HEK293 (cell line): ENCODE results near the gene GCAT.

Experiments
- BCL6B ChIP-seq: fragments of 450-650 bp; formaldehyde crosslinking; IDR thresholded peaks from 2 replicates; pipeline ENCODE4 v1.5.1; 2017; ENCODE audit warnings: missing biosample characterization, missing genetic modification characterization
- HIC1 ChIP-seq: fragments of 450-650 bp; formaldehyde crosslinking; IDR thresholded peaks from 2 replicates; pipeline ENCODE4 v1.5.1; 2016; ENCODE audit warnings: missing biosample characterization, missing genetic modification characterization
- MYNN ChIP-seq: fragments of 450-650 bp; formaldehyde crosslinking; IDR thresholded peaks from 2 replicates; pipeline ENCODE4 v1.5.1; 2016; ENCODE audit warnings: missing biosample characterization, missing genetic modification characterization, borderline replicate concordance
- PRDM10 ChIP-seq: fragments of 450-650 bp; formaldehyde crosslinking; IDR thresholded peaks from 2 replicates; pipeline ENCODE4 v1.5.1; 2016; ENCODE audit warnings: missing biosample characterization, missing genetic modification characterization
- PRDM4 ChIP-seq: fragments of 450-650 bp; formaldehyde crosslinking; IDR thresholded peaks from 2 replicates; pipeline ENCODE4 v1.5.1; 2017; ENCODE audit warnings: missing biosample characterization, missing genetic modification characterization
- SETDB1 ChIP-seq: IDR thresholded peaks from one replicate; pipeline ENCODE4 v1.6.1; 2017; ENCODE audit warnings: mild to moderate bottlenecking, low read length, moderate library complexity, mixed read lengths; ENCODE audit not compliant: insufficient read length
- WT1 ChIP-seq: fragments of 450-650 bp; formaldehyde crosslinking; IDR thresholded peaks from 2 replicates; pipeline ENCODE4 v1.5.1; 2016; ENCODE audit warnings: missing biosample characterization, missing genetic modification characterization
- YY2 ChIP-seq: fragments of 450-650 bp; formaldehyde crosslinking; IDR thresholded peaks from 2 replicates; pipeline ENCODE4 v1.5.1; 2016; ENCODE audit warnings: missing biosample characterization, missing genetic modification characterization
- ZBTB20 ChIP-seq: fragments of 450-650 bp; formaldehyde crosslinking; IDR thresholded peaks from 2 replicates; pipeline ENCODE4 v1.5.1; 2016; ENCODE audit warnings: missing biosample characterization, missing genetic modification characterization
- ZBTB44 ChIP-seq: fragments of 450-650 bp; IDR thresholded peaks from 2 replicates; pipeline ENCODE4 v1.5.1; 2018; ENCODE audit warnings: missing biosample characterization, mild to moderate bottlenecking, missing genetic modification characterization
- ZEB2 ChIP-seq: fragments of 450-650 bp; formaldehyde crosslinking; IDR thresholded peaks from 2 replicates; pipeline ENCODE4 v1.5.1; 2016; ENCODE audit warnings: missing biosample characterization, missing genetic modification characterization
- ZFP3 ChIP-seq: fragments of 450-650 bp; formaldehyde crosslinking; IDR thresholded peaks from 2 replicates; pipeline ENCODE4 v1.5.1; 2016; ENCODE audit warnings: low read depth, missing biosample characterization, missing genetic modification characterization
- ZFP69B ChIP-seq: fragments of 450-650 bp; formaldehyde crosslinking; IDR thresholded peaks from 2 replicates; pipeline ENCODE4 v1.5.1; 2016; ENCODE audit warnings: missing biosample characterization, missing genetic modification characterization
- ZIC2 ChIP-seq: fragments of 450-650 bp; formaldehyde crosslinking; IDR thresholded peaks from 2 replicates; pipeline ENCODE4 v1.5.1; 2016; ENCODE audit warnings: missing biosample characterization, missing genetic modification characterization
- ZNF157 ChIP-seq: fragments of 450-650 bp; formaldehyde crosslinking; IDR thresholded peaks from 2 replicates; pipeline ENCODE4 v1.5.1; 2016; ENCODE audit warnings: missing biosample characterization, missing genetic modification characterization
- ZNF24 ChIP-seq: fragments of 450-650 bp; formaldehyde crosslinking; IDR thresholded peaks from 2 replicates; pipeline ENCODE4 v1.5.1; 2016; ENCODE audit warnings: missing biosample characterization, missing genetic modification characterization
- ZNF394 ChIP-seq: fragments of 450-650 bp; formaldehyde crosslinking; IDR thresholded peaks from 2 replicates; pipeline ENCODE4 v1.5.1; 2016; ENCODE audit warnings: missing biosample characterization, missing genetic modification characterization, mild to moderate bottlenecking, moderate library complexity, borderline replicate concordance
- ZNF518A ChIP-seq: fragments of 450-650 bp; formaldehyde crosslinking; conservative IDR thresholded peaks from 2 replicates; pipeline ENCODE4 v1.5.1; 2016; ENCODE audit warnings: low read depth, missing biosample characterization, missing genetic modification characterization
- ZNF626 ChIP-seq: fragments of 450-650 bp; sonication (Bioruptor Pico); formaldehyde crosslinking; IDR thresholded peaks from 2 replicates; pipeline ENCODE4 v1.5.1; 2018; ENCODE audit warnings: missing biosample characterization, missing genetic modification characterization, inconsistent platforms
- ZNF664 ChIP-seq: fragments of 450-650 bp; formaldehyde crosslinking; IDR thresholded peaks from 2 replicates; pipeline ENCODE4 v1.5.1; 2016; ENCODE audit warnings: missing biosample characterization, missing genetic modification characterization
- ZNF843 ChIP-seq: fragments of 450-650 bp; formaldehyde crosslinking; IDR thresholded peaks from 2 replicates; pipeline ENCODE4 v1.5.1; 2016; ENCODE audit warnings: missing biosample characterization, missing genetic modification characterization
- ZSCAN16 ChIP-seq: fragments of 450-650 bp; formaldehyde crosslinking; IDR thresholded peaks from 2 replicates; pipeline ENCODE4 v1.5.1; 2016; ENCODE audit warnings: missing biosample characterization, missing genetic modification characterization

Gene GCAT

GRCh38 chr22:37807410-37808293 lies at the start of gene GCAT (continued):
- peak; percentile 99 for TF ChIP-seq PRDM10 (tag by site-specific recombination)
- TF ChIP-seq ZNF843 (tag by site-specific recombination) = no peak
- TF ChIP-seq MYNN (tag by site-specific recombination) = no peak
- TF ChIP-seq ZNF626 (tag by site-specific recombination) = no peak
- peak; percentile 76; the same call in 1 of the 2 replicates for TF ChIP-seq ZBTB20 (tag by site-specific recombination)
- TF ChIP-seq ZBTB44 = peak; percentile 19; the same call in 1 of the 2 replicates
- TF ChIP-seq ZNF518A (tag by site-specific recombination) = no peak
- 0 out of 2 replicates have a peak, but pooled peaks have one; percentile 15 for TF ChIP-seq YY2
- no peak for TF ChIP-seq ZNF157
- TF ChIP-seq ZNF394 (tag by site-specific recombination) = peak; percentile 28
- peak; percentile 35; the same call in 1 of the 2 replicates for TF ChIP-seq ZNF24 (tag by site-specific recombination)
- TF ChIP-seq BCL6B (tag by site-specific recombination) = no peak
- TF ChIP-seq SETDB1 = no peak
- TF ChIP-seq ZFP3 = no peak
- TF ChIP-seq HIC1 (tag by site-specific recombination) = peak; percentile 81
- peak; percentile 34; the same call in 1 of the 2 replicates for TF ChIP-seq ZFP69B
- TF ChIP-seq ZEB2 = peak; percentile 87; the same call in 1 of the 2 replicates
- no peak for TF ChIP-seq ZNF664
- peak; percentile 68 for TF ChIP-seq WT1 (tag by site-specific recombination)
- TF ChIP-seq ZIC2 = peak; percentile 69
- no peak for TF ChIP-seq ZSCAN16 (tag by site-specific recombination)
- peak; percentile 32; the same call in 1 of the 2 replicates for TF ChIP-seq PRDM4 (tag by site-specific recombination)
